ENCODE data around the gene FILIP1L.

FILIP1L gene

GRCh38 chr3:99795573-99795972 is 318.7 kb downstream of the FILIP1L start:
- Histone ChIP-seq H3K36me3 (ENCODE audit: insufficient read depth, low read length) (no peaks in the 10 kb centered on the region), H3K9ac (ENCODE audit: low read depth, low read length, poor library complexity, severe bottlenecking) (no peak overlapping the region), H3K9me2 (replicated peaks; ENCODE audit: low read depth, low read length) (no peaks in the 10 kb centered on the region), H3K4me3 (ENCODE audit: low read length, poor library complexity, severe bottlenecking) (no peak overlapping the region), H3K9me3 (ENCODE audit: insufficient read depth, low read depth, low read length) (no peaks in the 10 kb centered on the region), H3F3A (ENCODE audit: low read depth) (no peaks in the 10 kb centered on the region), H3K27me3 (ENCODE audit: insufficient read depth, low read length, poor library complexity, severe bottlenecking) (no peaks in the 10 kb centered on the region), H4K20me1 (ENCODE audit: insufficient read depth, low read length, poor library complexity, severe bottlenecking) (no peaks in the 10 kb centered on the region), H2AFZ (ENCODE audit: low read length) (no peak overlapping the region), H3K4me2 (ENCODE audit: low read depth, low read length, poor library complexity, severe bottlenecking) (no peak overlapping the region), H3K4me1 (ENCODE audit: insufficient read depth, low read length, poor library complexity, severe bottlenecking) (no peaks in the 10 kb centered on the region), H3K79me2 (ENCODE audit: insufficient read depth, low read length) (no peaks in the 10 kb centered on the region)
- TF ChIP-seq, protein P1, sequence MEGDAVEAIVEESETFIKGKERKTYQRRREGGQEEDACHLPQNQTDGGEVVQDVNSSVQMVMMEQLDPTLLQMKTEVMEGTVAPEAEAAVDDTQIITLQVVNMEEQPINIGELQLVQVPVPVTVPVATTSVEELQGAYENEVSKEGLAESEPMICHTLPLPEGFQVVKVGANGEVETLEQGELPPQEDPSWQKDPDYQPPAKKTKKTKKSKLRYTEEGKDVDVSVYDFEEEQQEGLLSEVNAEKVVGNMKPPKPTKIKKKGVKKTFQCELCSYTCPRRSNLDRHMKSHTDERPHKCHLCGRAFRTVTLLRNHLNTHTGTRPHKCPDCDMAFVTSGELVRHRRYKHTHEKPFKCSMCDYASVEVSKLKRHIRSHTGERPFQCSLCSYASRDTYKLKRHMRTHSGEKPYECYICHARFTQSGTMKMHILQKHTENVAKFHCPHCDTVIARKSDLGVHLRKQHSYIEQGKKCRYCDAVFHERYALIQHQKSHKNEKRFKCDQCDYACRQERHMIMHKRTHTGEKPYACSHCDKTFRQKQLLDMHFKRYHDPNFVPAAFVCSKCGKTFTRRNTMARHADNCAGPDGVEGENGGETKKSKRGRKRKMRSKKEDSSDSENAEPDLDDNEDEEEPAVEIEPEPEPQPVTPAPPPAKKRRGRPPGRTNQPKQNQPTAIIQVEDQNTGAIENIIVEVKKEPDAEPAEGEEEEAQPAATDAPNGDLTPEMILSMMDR (conservative IDR thresholded peaks at IDR 0.05; ENCODE audit: low read length) = no peak
- no peak for TF ChIP-seq EZH2phosphoT487 (IDR thresholded peaks at IDR 0.05; ENCODE audit: borderline replicate concordance)

DNA sequence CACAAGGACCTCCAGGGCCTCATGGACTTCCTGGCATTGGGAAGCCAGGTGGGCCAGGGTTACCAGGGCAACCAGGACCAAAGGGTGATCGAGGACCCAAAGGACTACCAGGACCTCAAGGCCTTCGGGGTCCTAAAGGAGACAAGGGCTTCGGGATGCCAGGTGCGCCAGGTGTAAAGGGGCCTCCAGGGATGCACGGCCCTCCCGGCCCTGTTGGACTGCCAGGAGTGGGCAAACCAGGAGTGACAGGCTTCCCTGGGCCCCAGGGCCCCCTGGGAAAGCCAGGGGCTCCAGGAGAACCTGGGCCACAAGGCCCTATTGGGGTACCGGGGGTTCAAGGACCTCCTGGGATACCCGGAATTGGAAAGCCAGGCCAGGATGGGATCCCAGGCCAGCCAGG is 319.8 kb downstream of the FILIP1L start:
- H3K9me3 ChIP-seq (ENCODE audit: insufficient read depth, low read depth, low read length) = no peaks in the 10 kb centered on the region
- H3K79me2 ChIP-seq (ENCODE audit: insufficient read depth, low read length) = no peaks in the 10 kb centered on the region
- no peaks in the 10 kb centered on the region for H3K36me3 ChIP-seq (ENCODE audit: insufficient read depth, low read length)
- H3K4me3 ChIP-seq (ENCODE audit: low read length, poor library complexity, severe bottlenecking) = no peak overlapping the region
- H4K20me1 ChIP-seq (ENCODE audit: insufficient read depth, low read length, poor library complexity, severe bottlenecking) = no peaks in the 10 kb centered on the region
- no peaks in the 10 kb centered on the region for H3K9me2 ChIP-seq (replicated peaks; ENCODE audit: low read depth, low read length)
- H3K27me3 ChIP-seq (ENCODE audit: insufficient read depth, low read length, poor library complexity, severe bottlenecking) = no peaks in the 10 kb centered on the region
- no peaks in the 10 kb centered on the region for H3K4me1 ChIP-seq (ENCODE audit: insufficient read depth, low read length, poor library complexity, severe bottlenecking)
- no peak overlapping the region for H3K4me2 ChIP-seq (ENCODE audit: low read depth, low read length, poor library complexity, severe bottlenecking)
- no peak overlapping the region for H3K9ac ChIP-seq (ENCODE audit: low read depth, low read length, poor library complexity, severe bottlenecking)
- H3F3A ChIP-seq (ENCODE audit: low read depth) = no peaks in the 10 kb centered on the region
- no peak for TF ChIP-seq EZH2phosphoT487 (IDR thresholded peaks at IDR 0.05; ENCODE audit: borderline replicate concordance)
- TF ChIP-seq, protein P1 (conservative IDR thresholded peaks at IDR 0.05; ENCODE audit: low read length) = no peak
- no peak overlapping the region for H2AFZ ChIP-seq (ENCODE audit: low read length)

GRCh38 chr3:99789011-99789721 is 325.1 kb downstream of the FILIP1L start:
- Histone ChIP-seq H3K4me3 (ENCODE audit: low read length, poor library complexity, severe bottlenecking) (no peak overlapping the region), H3K4me1 (ENCODE audit: insufficient read depth, low read length, poor library complexity, severe bottlenecking) (no peaks in the 10 kb centered on the region), H4K20me1 (ENCODE audit: insufficient read depth, low read length, poor library complexity, severe bottlenecking) (no peaks in the 10 kb centered on the region), H3K9me2 (replicated peaks; ENCODE audit: low read depth, low read length) (no peaks in the 10 kb centered on the region), H3K36me3 (ENCODE audit: insufficient read depth, low read length) (no peaks in the 10 kb centered on the region), H3K9me3 (ENCODE audit: insufficient read depth, low read depth, low read length) (no peaks in the 10 kb centered on the region), H3K9ac (ENCODE audit: low read depth, low read length, poor library complexity, severe bottlenecking) (no peak overlapping the region), H2AFZ (ENCODE audit: low read length) (no peak overlapping the region), H3K79me2 (ENCODE audit: insufficient read depth, low read length) (no peaks in the 10 kb centered on the region), H3K27me3 (ENCODE audit: insufficient read depth, low read length, poor library complexity, severe bottlenecking) (no peaks in the 10 kb centered on the region), H3K4me2 (ENCODE audit: low read depth, low read length, poor library complexity, severe bottlenecking) (no peak overlapping the region), H3F3A (ENCODE audit: low read depth) (no peaks in the 10 kb centered on the region)
- TF ChIP-seq, protein P1 (conservative IDR thresholded peaks at IDR 0.05; ENCODE audit: low read length) = peak; percentile 76
- TF ChIP-seq EZH2phosphoT487 (IDR thresholded peaks at IDR 0.05; ENCODE audit: borderline replicate concordance) = no peak

All from Loucy (cell line).